Adipose tissue (tissue), 3 donors: Measurements from ENCODE around the gene CNTN2. TPM values are rescaled to one million over a fixed set of nuclear protein-coding genes. Genes with fewer than 3 reads are reported as not detected.

Experiments
- H3K27ac ChIP-seq: one replicate; pipeline ENCODE4 v1.5.1; 2013; ENCODE audit warnings: low read depth, low read length
- WGBS, 3 donors: extraction: QIAGEN DNeasy Blood & Tissue Kit; methylation state at CpG; one replicate each; pipeline ENCODE4 v1.1.7; 2013; 5-methylcytosine and 5-hydroxymethylcytosine counted together
- polyA plus RNA-seq, 3 donors: library from polyadenylated mRNA; stranded (reverse); fragments of 200-250 nt; gene quantifications; one replicate each; pipeline ENCODE4 v1.2.3, GENCODE V29; 2013
- donor health status: healthy with polysubstance abuse.
- donor health status: Bipolar disorder and iron deficiency.
- donor health status: healthy.

Gene CNTN2
- polyA plus RNA-seq, 3 donors: 0.10 to 0.34 (median 0.22) TPM

DNA sequence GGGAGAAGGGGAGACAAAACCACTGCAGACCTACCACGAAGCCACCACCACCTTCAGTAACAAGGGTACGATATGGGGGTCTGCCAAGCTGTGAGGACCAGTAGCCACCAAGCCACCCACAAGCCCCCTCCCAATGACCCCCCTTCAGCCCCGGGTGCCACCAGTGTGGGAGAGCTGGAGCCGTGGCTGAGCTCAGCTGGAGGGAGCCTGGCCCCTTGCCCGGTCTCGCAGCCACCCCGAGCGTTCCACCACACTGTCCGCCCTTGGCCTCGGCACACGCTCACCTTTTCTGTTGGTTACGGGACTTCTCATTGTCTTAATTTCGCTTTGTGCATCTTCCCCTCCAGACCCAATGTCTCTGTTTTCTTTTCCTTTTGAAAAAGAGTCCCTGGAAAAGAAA is 26.4 kb upstream of the CNTN2 start:
- WGBS, 3 donors: 88 to 94% (median 92%) methylated on average over 13 of the region's 13 CpGs

DNA sequence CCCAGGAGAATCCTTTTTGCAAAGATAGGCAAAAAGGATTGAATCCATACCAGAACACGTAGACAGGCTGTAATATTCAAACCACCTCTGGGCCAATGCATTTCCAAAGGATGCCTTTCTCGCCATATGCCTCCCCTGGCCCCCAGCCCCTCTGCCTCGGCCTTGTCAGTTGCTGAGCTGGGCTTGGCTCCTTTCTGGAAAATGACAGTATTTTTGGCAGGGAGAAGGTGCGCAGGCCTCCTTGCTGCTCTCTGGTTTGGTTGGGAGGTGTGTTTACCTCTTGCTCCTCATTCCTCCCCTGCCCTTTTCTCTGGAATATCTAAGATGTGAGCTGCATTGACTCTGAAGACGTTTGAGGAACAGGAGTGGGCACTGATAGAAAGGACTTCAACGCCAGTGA is 26.0 kb upstream of the CNTN2 start:
- H3K27ac ChIP-seq: no peak overlapping the region
- 80 to 91% (median 87%) methylated on average over 6 of the region's 6 CpGs for WGBS, 3 donors

More for the DNA sequence above, 26.4 kb upstream of the CNTN2 start:
- H3K27ac ChIP-seq: no peak overlapping the region

DNA sequence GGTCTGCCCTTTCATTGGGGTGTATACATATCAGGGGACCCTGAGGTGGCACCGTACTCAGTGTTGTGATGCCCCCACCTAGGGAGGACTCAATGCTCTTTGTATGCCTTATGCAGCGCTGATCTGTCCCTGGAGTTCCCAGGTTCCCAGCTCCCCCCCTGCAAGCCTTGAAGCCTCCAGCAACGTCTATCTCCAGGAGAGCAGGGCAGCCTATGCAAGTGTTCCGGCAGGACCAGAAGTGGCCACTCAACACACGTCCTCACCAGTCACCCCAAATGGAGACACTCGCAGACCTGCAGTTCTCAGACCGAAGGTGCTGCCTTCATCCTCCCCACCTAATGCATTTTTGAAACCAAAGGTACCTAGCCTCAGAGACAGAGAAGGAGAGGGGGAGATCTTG is 25.2 kb upstream of the CNTN2 start:
- no peak overlapping the region for H3K27ac ChIP-seq
- WGBS, 3 donors: 87 to 92% (median 89%) methylated on average over 7 of the region's 7 CpGs

DNA sequence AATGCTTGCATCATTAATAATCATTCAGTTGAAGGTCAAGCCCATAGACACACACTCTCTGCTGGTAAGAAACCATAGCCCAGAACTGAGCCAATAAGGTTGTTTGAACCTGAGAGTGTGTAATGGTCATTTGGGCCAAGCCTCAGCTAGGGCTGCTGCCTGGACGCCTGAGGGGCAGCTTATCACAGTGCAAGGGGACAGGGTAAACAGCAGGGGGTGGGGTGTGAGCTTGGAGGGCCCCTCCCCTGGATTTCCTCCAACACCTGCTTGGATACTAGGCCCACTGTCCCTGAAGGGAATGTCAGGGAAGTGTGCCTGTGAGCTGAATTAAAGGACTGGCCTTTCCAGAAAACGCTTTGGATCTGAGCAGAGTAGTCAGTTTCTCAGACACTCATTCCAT is 24.6 kb upstream of the CNTN2 start:
- 36 to 82% (median 70%) methylated on average over 2 of the region's 2 CpGs for WGBS, 3 donors
- no peak overlapping the region for H3K27ac ChIP-seq

DNA sequence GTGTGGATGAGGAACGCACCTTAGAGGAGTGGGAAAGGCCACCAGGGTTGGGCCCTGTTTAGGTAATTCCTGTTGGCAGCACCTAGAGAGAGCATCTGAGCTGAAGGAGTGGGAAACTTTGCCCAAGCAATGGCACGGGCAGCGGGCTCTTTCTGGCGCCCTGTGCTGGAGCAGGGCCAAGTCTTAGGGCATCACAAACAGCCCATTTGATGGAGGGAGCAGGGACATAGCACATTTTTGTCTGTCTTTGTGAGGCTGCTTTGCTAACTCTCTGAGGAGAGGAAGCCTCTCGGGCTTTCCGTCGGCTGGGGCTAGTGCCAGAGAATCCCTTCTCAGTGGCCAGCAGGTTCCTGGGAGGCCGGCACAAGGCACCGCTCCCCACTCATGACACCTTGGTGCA is 22.5 kb upstream of the CNTN2 start:
- WGBS, 3 donors: 85 to 88% (median 85%) methylated on average over 9 of the region's 9 CpGs
- H3K27ac ChIP-seq: no peak overlapping the region

DNA sequence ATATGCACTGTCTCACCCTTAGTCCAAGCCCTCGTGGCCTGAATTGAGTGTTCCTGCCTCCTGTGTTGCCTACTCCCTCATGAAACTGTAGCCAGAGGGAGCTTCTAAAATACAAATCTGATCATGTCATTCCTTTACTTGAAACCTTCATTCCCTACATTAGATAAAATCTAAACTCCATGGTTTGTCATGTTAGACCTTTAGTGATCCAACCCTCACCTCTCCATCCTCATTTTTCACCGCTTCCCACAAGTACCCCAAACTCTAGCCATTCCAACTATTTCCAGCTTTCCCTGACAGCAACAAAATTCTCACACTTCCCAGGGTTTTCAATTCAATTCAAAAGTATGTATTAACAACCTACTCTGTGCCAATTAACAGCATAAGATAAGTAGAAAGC is 18.3 kb upstream of the CNTN2 start:
- WGBS, 3 donors: 92 to 97% (median 96%) methylated on average over 2 of the region's 2 CpGs

DNA sequence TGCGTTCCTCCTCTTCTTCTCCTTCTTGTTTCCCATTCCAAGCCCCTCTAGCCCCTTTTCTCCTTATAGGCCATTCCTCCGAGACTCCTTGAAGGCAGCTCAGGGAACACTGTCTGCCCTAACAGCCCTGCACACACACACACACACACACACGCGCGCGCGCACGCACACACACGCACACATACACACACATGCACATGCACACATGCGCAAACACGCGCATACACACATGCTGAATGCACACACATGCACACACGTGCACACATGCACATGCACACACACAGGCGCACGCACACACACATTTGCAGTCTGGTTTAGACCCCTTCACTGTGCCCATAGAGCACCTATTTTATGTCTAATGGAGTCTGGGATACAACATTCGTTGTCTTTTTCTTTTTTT is 17.8 kb upstream of the CNTN2 start:
- H3K27ac ChIP-seq: no peak overlapping the region
- WGBS, 3 donors: 90 to 94% (median 92%) methylated on average over 16 of the region's 16 CpGs

More for the DNA sequence above, 18.3 kb upstream of the CNTN2 start:
- H3K27ac ChIP-seq: no peak overlapping the region

DNA sequence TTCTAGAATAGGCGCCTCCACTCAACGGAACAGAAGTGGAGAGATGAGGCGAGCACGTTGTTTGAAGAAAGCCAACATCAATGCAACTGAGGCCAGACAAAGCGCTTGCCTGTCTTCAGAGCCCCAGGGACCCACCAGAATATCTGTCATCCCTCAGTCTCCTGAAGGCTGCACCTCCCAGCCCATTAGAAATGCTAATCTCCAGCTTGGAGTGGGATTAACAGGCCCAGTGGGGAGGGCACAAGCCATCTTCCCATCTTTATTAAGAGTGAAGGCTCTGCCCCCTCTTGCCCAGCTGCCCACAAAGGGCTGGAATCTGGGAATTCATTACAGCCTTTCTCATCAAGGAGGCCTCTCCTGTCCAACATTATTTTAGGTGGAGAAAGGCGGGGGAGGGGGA is 16.8 kb upstream of the CNTN2 start:
- 80 to 88% (median 82%) methylated on average over 6 of the region's 6 CpGs for WGBS, 3 donors
- no peak overlapping the region for H3K27ac ChIP-seq

DNA sequence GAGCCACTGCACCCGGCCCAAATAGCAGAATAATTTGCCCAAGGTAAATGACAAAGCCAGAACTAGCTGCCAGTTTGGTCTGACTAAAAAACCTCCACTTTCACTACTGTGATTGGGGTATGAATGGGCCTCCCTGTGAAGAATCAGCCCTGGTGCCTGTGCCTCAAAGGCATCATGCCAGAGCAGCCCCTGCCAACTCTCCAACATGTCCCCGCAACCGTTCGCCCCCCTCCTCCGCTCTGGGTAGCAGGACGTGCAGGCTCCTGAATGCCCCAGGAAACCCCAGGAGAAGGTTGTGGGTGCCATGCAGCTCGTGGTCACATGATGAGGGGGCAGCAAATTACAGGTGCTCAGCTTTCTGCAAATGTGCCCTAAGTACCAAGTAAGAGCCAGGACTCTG is 14.6 kb upstream of the CNTN2 start:
- 69 to 81% (median 81%) methylated on average over 7 of the region's 7 CpGs for WGBS, 3 donors

DNA sequence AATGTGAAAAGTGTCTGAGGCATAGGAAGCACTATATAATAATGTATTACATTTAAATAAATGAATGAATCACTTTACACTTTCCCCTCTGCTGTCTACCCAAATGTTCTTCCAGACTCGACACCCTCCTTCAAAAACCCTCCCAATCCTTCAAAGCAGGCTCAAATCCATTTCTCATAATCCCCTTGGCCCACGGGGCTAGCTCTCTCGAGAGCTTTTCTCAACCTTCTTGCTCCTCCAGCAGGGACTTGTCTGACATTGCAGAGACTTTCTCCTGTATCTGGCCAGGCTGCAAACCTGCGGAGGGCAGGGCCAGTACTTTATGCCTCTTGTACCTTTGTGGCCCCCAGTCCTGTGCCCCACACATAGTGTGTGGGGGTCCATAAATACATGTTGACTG is 14.1 kb upstream of the CNTN2 start:
- H3K27ac ChIP-seq: no peak overlapping the region
- 56 to 74% (median 72%) methylated on average over 4 of the region's 4 CpGs for WGBS, 3 donors

More for the DNA sequence above, 14.6 kb upstream of the CNTN2 start:
- no peak overlapping the region for H3K27ac ChIP-seq

DNA sequence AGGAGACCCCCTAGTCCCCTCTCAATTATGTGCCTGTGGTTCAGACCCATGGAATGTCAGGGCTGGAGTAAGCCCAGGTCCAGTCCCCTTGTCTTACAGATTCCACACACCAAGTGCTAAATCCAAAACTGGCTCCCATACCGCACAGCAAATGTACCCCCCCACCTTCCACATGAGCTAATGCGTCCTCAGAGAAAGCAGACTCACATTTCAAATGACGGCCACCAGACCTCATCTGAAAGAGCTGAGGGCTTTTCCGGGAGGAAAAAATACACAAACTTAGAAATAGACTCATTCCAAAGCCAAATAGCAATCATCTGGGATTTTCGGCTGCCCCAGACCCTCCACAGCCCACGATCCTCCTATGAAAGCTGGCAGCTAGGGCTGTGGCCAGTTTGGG is 12.8 kb upstream of the CNTN2 start:
- H3K27ac ChIP-seq: no peak overlapping the region
- 57 to 64% (median 64%) methylated on average over 6 of the region's 6 CpGs for WGBS, 3 donors

DNA sequence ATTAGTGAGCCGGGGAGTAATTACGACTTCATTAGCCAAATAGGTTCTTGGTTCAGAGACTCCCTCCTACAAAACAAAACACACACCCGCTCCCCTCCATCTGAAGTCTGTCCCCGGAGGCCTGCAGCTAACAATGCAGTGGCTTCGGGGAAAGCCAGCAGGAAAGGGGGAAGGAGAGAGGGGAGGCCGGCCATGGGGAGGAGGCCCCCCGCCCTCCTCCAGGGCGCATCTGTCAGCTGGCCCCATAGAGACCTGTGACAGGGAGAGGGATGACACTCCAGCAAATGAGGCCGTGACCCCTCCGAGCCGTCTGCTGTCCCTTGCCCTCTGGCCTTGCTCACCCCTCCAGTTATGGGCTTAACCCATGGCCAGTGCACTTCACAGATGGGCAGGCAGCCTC is 12.1 kb upstream of the CNTN2 start:
- 41 to 58% (median 53%) methylated on average over 9 to 11 of the region's 11 CpGs for WGBS, 3 donors

DNA sequence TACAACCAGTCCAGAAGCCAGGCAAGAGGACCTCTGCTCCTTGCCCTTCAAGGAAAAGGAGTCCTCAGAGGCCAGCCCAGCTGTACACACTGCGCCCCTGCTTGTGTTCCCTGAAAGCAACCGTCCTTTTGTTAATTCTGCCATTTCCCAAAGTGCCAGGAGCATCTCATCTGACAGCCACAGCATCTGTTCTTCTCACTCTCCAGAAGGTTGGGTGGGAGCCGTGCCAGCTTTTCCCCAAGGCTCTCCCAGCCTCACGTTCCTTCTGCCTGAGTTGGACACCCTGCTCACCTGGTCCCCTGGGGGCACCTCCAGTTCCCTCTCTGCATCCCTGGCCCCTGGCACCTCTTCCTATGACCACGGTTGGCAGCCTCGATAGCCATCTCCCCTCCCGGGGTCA is 10.5 kb upstream of the CNTN2 start:
- WGBS, 3 donors: 82 to 87% (median 85%) methylated on average over 7 of the region's 7 CpGs
- no peak overlapping the region for H3K27ac ChIP-seq

More for the DNA sequence above, 12.1 kb upstream of the CNTN2 start:
- H3K27ac ChIP-seq: no peak overlapping the region

DNA sequence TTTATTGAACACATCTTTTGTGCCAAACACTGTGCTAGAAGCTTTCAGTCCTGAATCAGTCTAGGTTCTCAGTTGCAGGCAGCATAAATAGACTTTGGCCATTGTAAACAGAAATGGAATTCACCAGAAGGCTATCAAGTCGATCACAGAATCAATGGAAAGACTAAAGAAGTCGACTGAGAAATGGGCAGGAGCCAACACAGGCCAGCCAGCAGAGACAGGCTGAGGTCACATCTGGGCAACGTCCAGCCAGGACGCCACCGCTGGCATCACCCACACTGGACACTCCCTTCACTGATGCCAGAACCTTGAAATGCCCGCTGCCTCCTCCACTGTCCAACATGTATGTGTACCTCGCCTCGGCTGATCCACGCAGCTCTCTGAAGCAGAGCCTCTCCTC is 5.5 kb upstream of the CNTN2 start:
- 67 to 87% (median 86%) methylated on average over 9 of the region's 9 CpGs for WGBS, 3 donors
- no peak overlapping the region for H3K27ac ChIP-seq

DNA sequence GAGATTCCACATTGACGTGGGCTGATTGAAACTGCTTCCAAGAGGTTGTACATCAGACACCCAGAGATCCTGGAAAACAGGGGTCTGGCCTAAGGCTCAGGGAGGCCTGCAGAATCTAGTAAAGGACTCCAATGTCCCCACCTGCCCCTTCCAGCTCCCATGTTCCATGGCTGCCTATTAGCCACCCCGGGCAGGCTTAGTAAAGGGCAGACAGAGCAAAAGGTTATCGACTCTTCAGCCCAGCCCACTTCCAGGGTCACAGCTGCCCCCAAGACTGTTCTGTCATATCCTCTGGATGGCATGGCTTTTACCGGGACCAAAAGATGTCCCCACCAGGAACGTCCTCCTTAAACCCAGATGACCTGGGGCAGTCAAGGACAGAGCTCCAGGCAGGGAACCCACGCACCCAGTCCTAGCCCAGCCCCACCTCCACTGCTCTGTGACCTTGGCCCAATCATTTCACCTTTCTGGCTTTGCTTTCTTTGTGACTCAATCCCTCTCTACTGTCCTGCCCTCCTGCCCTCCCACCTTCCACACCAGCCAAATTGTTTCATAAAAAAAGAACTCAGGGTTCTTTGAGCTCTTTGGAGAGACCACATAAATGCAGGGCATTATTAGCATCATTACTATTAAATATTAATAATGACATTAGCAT is 4.8 kb upstream of the CNTN2 start:
- no peak overlapping the region for H3K27ac ChIP-seq
- 69 to 87% (median 84%) methylated on average over 6 of the region's 6 CpGs for WGBS, 3 donors

DNA sequence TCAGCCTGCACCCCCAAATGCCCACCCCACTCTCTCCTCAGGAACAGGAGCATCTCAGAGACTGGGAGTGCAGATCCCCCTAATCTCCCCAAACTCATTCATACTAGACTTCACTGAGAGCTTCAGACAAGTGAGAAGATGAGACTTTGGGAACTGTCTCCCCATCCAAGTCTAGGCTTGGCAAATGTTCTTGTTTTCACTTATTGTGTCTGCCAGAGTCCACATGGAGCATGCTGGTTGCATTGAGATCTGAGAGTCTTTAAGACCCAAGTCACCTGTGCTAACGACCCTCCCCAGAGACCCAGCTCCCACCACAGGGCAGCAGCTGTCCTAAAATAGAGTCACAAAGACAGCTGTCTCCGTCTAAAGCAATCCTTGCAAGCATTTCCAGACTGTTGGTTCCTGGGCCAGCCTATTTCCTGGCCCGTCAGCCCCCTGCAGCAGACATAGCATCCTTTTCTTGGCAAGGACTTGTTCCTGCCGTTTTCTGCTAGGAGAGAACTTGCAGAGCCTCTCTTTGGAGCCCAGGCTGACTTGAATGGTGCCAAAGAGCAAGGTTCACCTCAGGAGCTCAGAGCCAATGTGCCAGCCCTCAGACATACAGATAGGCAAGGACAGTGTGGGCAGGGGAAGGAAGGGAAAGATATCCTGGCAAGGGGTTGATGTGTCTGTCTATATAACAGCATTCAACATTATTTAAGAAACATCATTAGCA is 1.9 kb upstream of the CNTN2 start:
- H3K27ac ChIP-seq: no peak overlapping the region
- 30 to 43% (median 31%) methylated on average over 4 of the region's 4 CpGs for WGBS, 3 donors

DNA sequence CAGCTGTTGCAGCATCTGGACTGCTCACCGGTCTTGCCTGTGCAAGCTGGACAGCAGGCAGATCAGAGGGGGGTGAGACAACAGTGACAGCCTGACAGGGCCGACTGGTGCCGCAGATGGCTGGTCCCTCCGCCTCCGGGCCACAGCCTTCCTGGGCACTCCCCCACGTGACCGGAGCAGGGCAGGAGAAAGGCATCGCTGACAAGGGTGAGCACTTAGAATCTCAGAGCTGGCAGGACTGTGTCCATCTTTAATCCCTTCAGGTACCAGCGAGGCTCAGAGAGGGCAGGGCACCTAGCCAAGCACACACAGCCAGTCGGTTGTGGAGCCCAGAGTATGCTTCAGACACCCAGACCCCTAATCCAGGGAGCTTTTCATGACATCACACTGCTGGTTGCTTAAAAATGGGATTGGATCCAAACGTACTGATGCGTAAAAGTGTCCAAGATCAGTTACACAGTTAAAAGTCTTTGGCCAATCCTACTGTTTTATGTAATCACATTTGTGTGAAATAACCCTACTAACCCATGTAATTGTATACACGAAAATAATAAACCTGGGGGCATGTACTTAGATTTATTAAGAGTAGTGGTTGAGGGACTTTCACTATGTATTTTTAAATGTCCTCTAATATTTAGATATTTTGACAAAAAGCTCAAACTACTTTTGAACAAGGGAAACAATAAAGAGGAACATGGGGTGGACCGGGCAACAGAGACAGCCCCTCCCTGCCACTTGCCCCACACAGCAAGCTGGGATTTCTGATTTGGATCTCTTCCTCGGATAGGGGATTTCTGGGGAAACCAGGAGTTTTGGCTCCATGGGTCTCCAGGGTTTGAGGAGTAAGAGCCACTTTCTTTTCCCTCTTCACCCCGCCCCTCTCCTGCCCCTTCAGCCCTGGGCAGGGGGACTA is 758 bp upstream of the CNTN2 start:
- WGBS, 3 donors: 56 to 61% (median 57%) methylated on average over 16 of the region's 16 CpGs
- H3K27ac ChIP-seq: no peak overlapping the region

DNA sequence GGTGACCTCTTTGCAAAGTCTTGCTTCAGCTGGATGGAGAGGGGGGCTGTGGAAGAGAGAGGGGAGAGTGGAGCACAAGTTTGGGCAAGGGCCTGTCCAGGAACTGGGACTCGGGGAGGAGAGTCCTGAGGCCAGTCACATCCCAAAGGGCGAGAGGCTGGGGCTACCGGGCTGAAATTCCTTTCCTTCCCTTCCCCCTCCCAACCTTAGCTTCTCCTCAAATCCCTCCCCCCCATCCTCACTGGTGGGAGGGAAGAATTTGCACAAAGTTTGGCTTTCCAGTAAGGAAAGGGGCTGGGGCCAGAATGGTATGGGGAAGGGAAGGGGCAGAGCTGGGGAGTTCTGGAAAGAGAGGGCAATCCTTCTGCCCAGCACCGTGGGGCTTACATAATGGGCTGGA is 854 bp downstream of the CNTN2 start:
- no peak overlapping the region for H3K27ac ChIP-seq
- WGBS, 3 donors: 28 to 34% (median 33%) methylated on average over 4 of the region's 4 CpGs

DNA sequence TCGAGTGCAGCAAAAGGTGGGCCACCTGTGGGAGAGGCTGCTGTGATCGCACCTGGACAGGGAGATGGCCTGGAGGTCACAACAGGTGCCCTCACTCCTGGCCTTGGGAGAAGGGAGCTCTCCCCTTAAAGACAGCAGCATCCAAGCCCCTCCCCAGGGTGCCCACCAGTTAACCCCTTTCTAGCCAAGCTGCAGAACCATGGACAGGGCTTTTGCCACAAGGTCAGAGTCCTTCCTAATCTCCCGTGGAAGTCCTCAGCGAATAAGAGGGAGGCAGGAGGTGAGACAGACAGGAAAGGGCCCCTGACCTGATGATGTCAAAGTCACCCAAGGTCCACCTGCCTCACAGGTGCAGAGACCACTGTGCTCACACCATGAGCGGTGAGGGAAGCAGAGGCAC is 1.7 kb downstream of the CNTN2 start:
- WGBS, 3 donors: 27 to 44% (median 33%) methylated on average over 5 of the region's 5 CpGs
- H3K27ac ChIP-seq: no peak overlapping the region
